GM23338 (cell line): Measurements from ENCODE around the gene SLC38A9.

Experiments
- EZH2phosphoT487 ChIP-seq: fragments of 200-600 bp; sonication (generic); IDR thresholded peaks from one replicate; pipeline ENCODE4 v1.8.1; 2018; ENCODE audit warnings: antibody characterized with exemption; ENCODE audit not compliant: unreplicated experiment
- POLR2AphosphoS5 ChIP-seq: IDR thresholded peaks from 2 replicates; pipeline ENCODE4 v1.6.1; 2016; ENCODE audit warnings: antibody characterized with exemption, low read depth
- TF ChIP-seq, protein P1 (sequence below), 2 experiments: fragments of 200-600 bp in 1 of 2; sonication (generic) in 1 of 2; conservative IDR thresholded peaks; 2 replicates each; pipeline versions ENCODE4 v1.5.1 to v1.6.1; 2016 to 2017; ENCODE audit warnings: antibody characterized with exemption in 2 of 2, low read depth in 2 of 2, mild to moderate bottlenecking in 2 of 2, moderate library complexity in 1 of 2

DNA sequence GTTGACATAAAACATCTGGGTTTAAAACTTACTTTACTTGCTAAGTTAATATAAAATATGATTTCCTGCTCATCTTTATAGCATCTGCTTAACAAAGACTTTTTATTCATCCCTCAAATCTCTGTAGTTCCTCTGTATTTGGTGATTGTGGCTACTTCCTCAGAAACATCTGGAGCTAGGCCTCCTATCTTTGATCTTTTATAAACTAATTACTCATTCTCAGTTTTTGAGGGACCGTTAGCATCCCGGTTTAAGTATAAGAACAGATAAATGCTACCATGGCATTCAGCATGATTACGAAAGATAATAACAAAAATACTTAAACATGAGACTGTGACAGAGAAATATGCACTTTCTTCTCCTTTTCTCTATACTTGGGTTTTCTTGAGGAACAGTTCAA, 85.3 kb downstream of the SLC38A9 start:
- TF ChIP-seq, protein P1, sequence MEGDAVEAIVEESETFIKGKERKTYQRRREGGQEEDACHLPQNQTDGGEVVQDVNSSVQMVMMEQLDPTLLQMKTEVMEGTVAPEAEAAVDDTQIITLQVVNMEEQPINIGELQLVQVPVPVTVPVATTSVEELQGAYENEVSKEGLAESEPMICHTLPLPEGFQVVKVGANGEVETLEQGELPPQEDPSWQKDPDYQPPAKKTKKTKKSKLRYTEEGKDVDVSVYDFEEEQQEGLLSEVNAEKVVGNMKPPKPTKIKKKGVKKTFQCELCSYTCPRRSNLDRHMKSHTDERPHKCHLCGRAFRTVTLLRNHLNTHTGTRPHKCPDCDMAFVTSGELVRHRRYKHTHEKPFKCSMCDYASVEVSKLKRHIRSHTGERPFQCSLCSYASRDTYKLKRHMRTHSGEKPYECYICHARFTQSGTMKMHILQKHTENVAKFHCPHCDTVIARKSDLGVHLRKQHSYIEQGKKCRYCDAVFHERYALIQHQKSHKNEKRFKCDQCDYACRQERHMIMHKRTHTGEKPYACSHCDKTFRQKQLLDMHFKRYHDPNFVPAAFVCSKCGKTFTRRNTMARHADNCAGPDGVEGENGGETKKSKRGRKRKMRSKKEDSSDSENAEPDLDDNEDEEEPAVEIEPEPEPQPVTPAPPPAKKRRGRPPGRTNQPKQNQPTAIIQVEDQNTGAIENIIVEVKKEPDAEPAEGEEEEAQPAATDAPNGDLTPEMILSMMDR (conservative IDR thresholded peaks at IDR 0.05; ENCODE audit: low read depth in 2 of 2), result no peak
- TF ChIP-seq POLR2AphosphoS5, result no peak
- TF ChIP-seq EZH2phosphoT487, result no peak
